IMR-90 (cell line): ENCODE results near the gene THADA. TPM values are rescaled to one million over a fixed set of nuclear protein-coding genes. Genes with fewer than 3 reads are reported as not detected.
A peak's percentile ranks its signal among the peaks of the same experiment; 100 is the strongest.

ENCODE experiments used
- ATAC-seq: fragments of 200-7000 bp; cut with Tn5 transposase; 2 replicates; pipeline ENCODE4 v1.9.1; 2020; ENCODE audit warnings: low read depth, mild to moderate bottlenecking, moderate library complexity
- BruUV-seq: library from RNA; stranded (reverse); fragments of 400-500 nt; replicated peaks from 2 replicates; lab custom pipeline; 2021; lab: Mats Ljungman, UMichigan
- CTCF ChIA-PET: fragments of 300-600 bp; formaldehyde crosslinking; extraction: SDS; loops from one replicate; lab custom pipeline; 2021; ENCODE audit warnings: antibody characterized with exemption; lab: Yijun Ruan, JAX
- POLR2A ChIA-PET: fragments of 300-600 bp; sonication (Branson Sonifier 250); formaldehyde crosslinking; loops from one replicate; lab custom pipeline; 2022; ENCODE audit warnings: antibody characterized with exemption; ENCODE audit not compliant: unreplicated experiment; lab: Charles Lee
- DNase-seq: peaks from one replicate; pipeline ENCODE4 v3.0.0; 2013
- H2AFZ ChIP-seq: replicated peaks from 2 replicates; pipeline ENCODE3; 2013; ENCODE audit warnings: low read length, mild to moderate bottlenecking; ENCODE audit not compliant: poor library complexity
- H2AK5ac ChIP-seq: 2 replicates; pipeline ENCODE4 v1.6.1; 2013; ENCODE audit warnings: low read depth, low read length, inconsistent platforms
- H2AK9ac ChIP-seq: replicated peaks from 2 replicates; pipeline ENCODE3; 2013; ENCODE audit warnings: mild to moderate bottlenecking, low read depth, low read length, moderate library complexity; ENCODE audit not compliant: poor library complexity
- H2BK120ac ChIP-seq: 2 replicates; pipeline ENCODE4 v1.6.1; 2013; ENCODE audit warnings: low read depth, low read length, inconsistent platforms
- H2BK15ac ChIP-seq: 3 replicates; pipeline ENCODE4 v1.6.1; 2013; ENCODE audit warnings: low read depth, low read length, inconsistent platforms
- H2BK20ac ChIP-seq: 2 replicates; pipeline ENCODE4 v1.6.1; 2013; ENCODE audit warnings: low read depth, mild to moderate bottlenecking, inconsistent platforms, low read length, moderate library complexity
- H2BK5ac ChIP-seq: 2 replicates; pipeline ENCODE4 v1.6.1; 2013; ENCODE audit warnings: mild to moderate bottlenecking, low read depth, low read length, inconsistent platforms; ENCODE audit not compliant: poor library complexity, severe bottlenecking
- H3K14ac ChIP-seq: replicated peaks from 2 replicates; pipeline ENCODE4 v1.6.1; 2013; ENCODE audit warnings: low read depth, low read length, inconsistent platforms
- H3K18ac ChIP-seq: 2 replicates; pipeline ENCODE4 v1.6.1; 2013; ENCODE audit warnings: low read depth, low read length, control low read depth
- H3K23ac ChIP-seq: 2 replicates; pipeline ENCODE4 v1.6.1; 2013; ENCODE audit warnings: low read depth, low read length, inconsistent platforms
- H3K27ac ChIP-seq: 2 replicates; pipeline ENCODE4 v1.5.1; 2013; ENCODE audit warnings: mild to moderate bottlenecking, control low read depth, low read length; ENCODE audit not compliant: insufficient read depth
- H3K27me3 ChIP-seq: 2 replicates; pipeline ENCODE4 v1.6.1; 2013; ENCODE audit warnings: low read length; ENCODE audit not compliant: control insufficient read depth, insufficient read depth
- H3K36me3 ChIP-seq: 2 replicates; pipeline ENCODE4 v1.6.1; 2013; ENCODE audit warnings: low read length, mixed read lengths; ENCODE audit not compliant: control insufficient read depth, insufficient read depth
- H3K4ac ChIP-seq: 2 replicates; pipeline ENCODE4 v1.6.1; 2013; ENCODE audit warnings: low read depth, low read length, inconsistent platforms
- H3K4me1 ChIP-seq: 2 replicates; pipeline ENCODE4 v1.6.1; 2013; ENCODE audit warnings: low read length, mixed read lengths; ENCODE audit not compliant: control insufficient read depth, insufficient read depth
- H3K4me2 ChIP-seq: 2 replicates; pipeline ENCODE4 v1.6.1; 2013; ENCODE audit warnings: low read depth, mild to moderate bottlenecking, control low read depth, low read length, moderate library complexity
- H3K4me3 ChIP-seq: 2 replicates; pipeline ENCODE4 v1.5.1; 2013; ENCODE audit warnings: low read depth, mild to moderate bottlenecking, control low read depth, low read length, moderate library complexity; ENCODE audit not compliant: insufficient read depth
- H3K56ac ChIP-seq: 2 replicates; pipeline ENCODE4 v1.6.1; 2013; ENCODE audit warnings: low read length, inconsistent platforms; ENCODE audit not compliant: insufficient read depth; ENCODE audit errors: extremely low read depth
- H3K79me1 ChIP-seq, 2 experiments: 2 replicates each; pipeline ENCODE4 v1.6.1; 2013; ENCODE audit warnings: low read length in 2 of 2, inconsistent platforms in 1 of 2, low read depth in 1 of 2
- H3K9ac ChIP-seq: 2 replicates; pipeline ENCODE4 v1.6.1; 2013; ENCODE audit warnings: low read depth, low read length, control low read depth
- H3K9me1 ChIP-seq: 2 replicates; pipeline ENCODE4 v1.6.1; 2013; ENCODE audit warnings: low read length, inconsistent platforms; ENCODE audit not compliant: insufficient read depth
- H3K9me3 ChIP-seq: 2 replicates; pipeline ENCODE4 v1.6.1; 2013; ENCODE audit warnings: low read length; ENCODE audit not compliant: control insufficient read depth, insufficient read depth
- H4K20me1 ChIP-seq: 2 replicates; pipeline ENCODE4 v1.6.1; 2013; ENCODE audit warnings: low read length, inconsistent platforms; ENCODE audit not compliant: insufficient read depth
- H4K5ac ChIP-seq: 2 replicates; pipeline ENCODE4 v1.6.1; 2013; ENCODE audit warnings: mild to moderate bottlenecking, low read depth, low read length, control low read depth
- H4K8ac ChIP-seq, 2 experiments: 2 replicates each; pipeline ENCODE4 v1.6.1; 2013; ENCODE audit warnings: low read depth in 2 of 2, low read length in 2 of 2, control low read depth in 1 of 2, inconsistent platforms in 1 of 2
- H4K91ac ChIP-seq: 2 replicates; pipeline ENCODE4 v1.6.1; 2013; ENCODE audit warnings: low read depth, low read length, inconsistent platforms; ENCODE audit not compliant: insufficient read depth
- BHLHE40 ChIP-seq: fragments of 150-350 bp; IDR thresholded peaks from 2 replicates; pipeline ENCODE4 v1.6.1; 2016; ENCODE audit warnings: mild to moderate bottlenecking, low read depth, low read length
- CEBPB ChIP-seq: IDR thresholded peaks from 2 replicates; pipeline ENCODE4 v1.6.1; 2012; ENCODE audit warnings: low read depth, low read length, improper control_type of control experiment
- CHD1 ChIP-seq: IDR thresholded peaks from 2 replicates; pipeline ENCODE4 v1.6.1; 2012; ENCODE audit warnings: low read depth, low read length, improper control_type of control experiment
- MAZ ChIP-seq: IDR thresholded peaks from 2 replicates; pipeline ENCODE4 v1.6.1; 2012; ENCODE audit warnings: low read depth, mild to moderate bottlenecking, low read length, improper control_type of control experiment, moderate library complexity, borderline replicate concordance
- MXI1 ChIP-seq: IDR thresholded peaks from 2 replicates; pipeline ENCODE4 v1.6.1; 2012; ENCODE audit warnings: low read depth, mild to moderate bottlenecking, low read length, moderate library complexity, borderline replicate concordance
- NFE2L2 ChIP-seq: fragments of 150-350 bp; IDR thresholded peaks from 2 replicates; pipeline ENCODE4 v1.6.1; 2016; ENCODE audit warnings: low read depth, mild to moderate bottlenecking, low read length
- POLR2A ChIP-seq: IDR thresholded peaks from 2 replicates; pipeline ENCODE4 v1.6.1; 2012; ENCODE audit warnings: mild to moderate bottlenecking, low read depth, low read length
- RCOR1 ChIP-seq: IDR thresholded peaks from 2 replicates; pipeline ENCODE4 v1.6.1; 2012; ENCODE audit warnings: mild to moderate bottlenecking, low read length, improper control_type of control experiment; ENCODE audit not compliant: insufficient replicate concordance
- RFX5 ChIP-seq: IDR thresholded peaks from 2 replicates; pipeline ENCODE4 v1.8.0; 2012; ENCODE audit warnings: low read depth, mild to moderate bottlenecking, low read length, moderate library complexity
- WGBS, 2 experiments: methylation state at CpG; one replicate each; pipeline versions ENCODE4 v1.1.5 to v1.1.7; 2013; ENCODE audit warnings: missing lambda C conversion rate in 2 of 2; ENCODE audit not compliant: insufficient read length in 1 of 2; ENCODE audit errors: extremely low coverage in 2 of 2; 5-methylcytosine and 5-hydroxymethylcytosine counted together
- dilution Hi-C: fragments of 300-500 bp; cut with HindIII; formaldehyde crosslinking; loops from one replicate; pipeline ENCODE4 v1.14.3; 2018; ENCODE audit warnings: low sequenced_read_pairs; ENCODE audit not compliant: unreplicated experiment
- in situ Hi-C: fragments of 300-500 bp; cut with MboI; formaldehyde crosslinking; loops from 3 replicates; pipeline ENCODE4 v1.14.3; 2019; ENCODE audit warnings: low sequenced_read_pairs, inconsistent platforms, mixed read lengths
- intact Hi-C: fragments of 100-400 bp; cut with micrococcal nuclease; formaldehyde crosslinking; loops from 2 replicates; pipeline ENCODE4 v1.10.0; 2022
- polyA plus RNA-seq, 3 experiments: library from polyadenylated mRNA; depleted of rRNA; stranded (reverse); fragments of >200 nt; gene quantifications; 2 replicates each; pipeline ENCODE4 v1.2.3, GENCODE V29; 2012; ENCODE audit warnings: low replicate concordance in 1 of 3
- total RNA-seq: library from RNA; depleted of rRNA; stranded (reverse); fragments of >200 nt; gene quantifications from 2 replicates; pipeline ENCODE4 v1.2.3, GENCODE V29; 2012
- TF ChIP-seq, protein P1 (sequence below): conservative IDR thresholded peaks from 2 replicates; pipeline ENCODE4 v1.5.1; 2012; ENCODE audit warnings: mild to moderate bottlenecking, low read depth, low read length, improper control_type of control experiment
- TF ChIP-seq, protein P2 (sequence below): fragments of 150-350 bp; IDR thresholded peaks from 2 replicates; pipeline ENCODE4 v1.6.1; 2016; ENCODE audit warnings: low read depth, mild to moderate bottlenecking, low read length, moderate library complexity, borderline replicate concordance

Gene THADA
- total and polyA plus RNA-seq, 2 of the 4 experiments (the other 2 are of a cell fraction) = 10.5 to 21.3 TPM

DNA sequence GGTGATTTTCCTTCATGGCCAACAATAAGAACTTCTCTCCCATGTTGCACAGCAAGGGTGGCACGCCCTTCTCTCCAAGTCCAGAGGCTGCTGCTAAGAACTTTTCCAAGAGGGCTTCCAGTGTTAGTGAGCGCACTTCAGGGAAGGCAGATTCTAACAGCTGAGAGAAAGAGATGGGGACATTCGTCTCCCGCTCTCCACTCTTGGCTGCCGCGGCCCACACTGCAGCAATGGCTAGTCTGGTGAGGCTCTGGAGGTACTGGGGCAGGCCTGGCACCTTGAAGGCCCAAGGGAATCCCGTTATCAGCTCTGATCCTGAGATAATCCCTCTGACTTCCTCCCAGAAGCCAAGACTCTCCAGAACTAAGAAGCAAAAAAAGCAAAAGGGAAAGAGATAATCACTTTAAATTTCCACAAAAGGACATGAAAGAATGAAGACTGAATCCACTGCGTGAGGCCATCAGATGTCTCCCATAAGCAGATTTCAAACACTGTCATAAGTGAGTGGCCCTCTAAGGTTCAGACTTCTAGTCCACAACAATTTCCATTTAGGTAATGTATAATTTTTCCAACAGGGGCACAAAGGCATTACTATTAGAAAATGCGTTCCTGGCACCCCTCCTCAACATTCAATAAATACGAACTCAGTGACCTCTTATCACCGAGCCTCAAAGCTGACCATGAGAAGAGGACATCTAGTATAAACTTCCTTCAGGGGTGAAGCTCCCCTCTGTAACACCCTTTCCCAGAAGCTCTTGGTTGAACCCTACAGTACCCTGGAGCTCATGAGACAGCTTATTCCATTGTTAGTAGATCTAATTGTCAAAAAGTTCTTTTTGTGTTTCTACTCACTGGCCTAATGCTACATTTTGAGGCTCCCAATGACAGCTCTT is 302.7 kb downstream of the THADA start:
- H2AFZ ChIP-seq = no peak overlapping the region
- POLR2A ChIA-PET = no interaction called here
- DNase-seq = no peak
- H2AK5ac ChIP-seq = peak overlapping the region; percentile 74
- H3K23ac ChIP-seq = no peak overlapping the region
- H2BK120ac ChIP-seq = peak overlapping the region; percentile 71
- H3K27me3 ChIP-seq = no peaks in the 10 kb centered on the region
- H3K9me3 ChIP-seq = no peaks in the 10 kb centered on the region
- dilution Hi-C loops = no loop called here
- peaks cover 8% of the 10 kb centered on the region for H3K4me1 ChIP-seq
- H2AK9ac ChIP-seq = no peak overlapping the region
- in situ Hi-C loops = no loop called here
- peaks cover 0 to 3% of the 10 kb centered on the region in 2 experiments; a peak in 1 of 4 replicates for H3K79me1 ChIP-seq
- peaks cover 6% of the 10 kb centered on the region for H3K9me1 ChIP-seq
- peak overlapping the region; percentile 66 for H3K4ac ChIP-seq
- H4K20me1 ChIP-seq = peaks cover 4% of the 10 kb centered on the region; the same call in 1 of the 2 replicates
- H2BK20ac ChIP-seq = peak overlapping the region; percentile 80
- no peak for ATAC-seq
- peak overlapping the region; percentile 34 for H4K5ac ChIP-seq
- no CpG with 5 or more reads among the region's 11 CpGs for WGBS, 2 experiments
- intact Hi-C loops = no loop called here
- H3K9ac ChIP-seq = no peak overlapping the region
- no peak overlapping the region; the same call in 1 of the 2 replicates for H3K56ac ChIP-seq
- CTCF ChIA-PET = no interaction called here
- H3K4me2 ChIP-seq = no peak overlapping the region
- peak overlapping the region; percentile 64 for H4K91ac ChIP-seq
- H4K8ac ChIP-seq = peak overlapping the region in 1 of 2 experiments; percentile 5; a peak in 1 of 4 replicates
- H3K36me3 ChIP-seq = 0 out of 2 replicates have a peak, but pooled peaks cover 2% of the 10 kb centered on the region
- peak overlapping the region; percentile 34; the same call in 1 of the 2 replicates for H3K14ac ChIP-seq
- peak overlapping the region; percentile 53 for H3K18ac ChIP-seq
- TF ChIP-seq RCOR1 (no peak), CHD1 (no peak), MXI1 (no peak), BHLHE40 (no peak), MAZ (no peak), RFX5 (no peak), NFE2L2 (no peak), POLR2A (no peak), CEBPB (no peak)
- TF ChIP-seq, protein P1, sequence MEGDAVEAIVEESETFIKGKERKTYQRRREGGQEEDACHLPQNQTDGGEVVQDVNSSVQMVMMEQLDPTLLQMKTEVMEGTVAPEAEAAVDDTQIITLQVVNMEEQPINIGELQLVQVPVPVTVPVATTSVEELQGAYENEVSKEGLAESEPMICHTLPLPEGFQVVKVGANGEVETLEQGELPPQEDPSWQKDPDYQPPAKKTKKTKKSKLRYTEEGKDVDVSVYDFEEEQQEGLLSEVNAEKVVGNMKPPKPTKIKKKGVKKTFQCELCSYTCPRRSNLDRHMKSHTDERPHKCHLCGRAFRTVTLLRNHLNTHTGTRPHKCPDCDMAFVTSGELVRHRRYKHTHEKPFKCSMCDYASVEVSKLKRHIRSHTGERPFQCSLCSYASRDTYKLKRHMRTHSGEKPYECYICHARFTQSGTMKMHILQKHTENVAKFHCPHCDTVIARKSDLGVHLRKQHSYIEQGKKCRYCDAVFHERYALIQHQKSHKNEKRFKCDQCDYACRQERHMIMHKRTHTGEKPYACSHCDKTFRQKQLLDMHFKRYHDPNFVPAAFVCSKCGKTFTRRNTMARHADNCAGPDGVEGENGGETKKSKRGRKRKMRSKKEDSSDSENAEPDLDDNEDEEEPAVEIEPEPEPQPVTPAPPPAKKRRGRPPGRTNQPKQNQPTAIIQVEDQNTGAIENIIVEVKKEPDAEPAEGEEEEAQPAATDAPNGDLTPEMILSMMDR = no peak
- TF ChIP-seq, protein P2, sequence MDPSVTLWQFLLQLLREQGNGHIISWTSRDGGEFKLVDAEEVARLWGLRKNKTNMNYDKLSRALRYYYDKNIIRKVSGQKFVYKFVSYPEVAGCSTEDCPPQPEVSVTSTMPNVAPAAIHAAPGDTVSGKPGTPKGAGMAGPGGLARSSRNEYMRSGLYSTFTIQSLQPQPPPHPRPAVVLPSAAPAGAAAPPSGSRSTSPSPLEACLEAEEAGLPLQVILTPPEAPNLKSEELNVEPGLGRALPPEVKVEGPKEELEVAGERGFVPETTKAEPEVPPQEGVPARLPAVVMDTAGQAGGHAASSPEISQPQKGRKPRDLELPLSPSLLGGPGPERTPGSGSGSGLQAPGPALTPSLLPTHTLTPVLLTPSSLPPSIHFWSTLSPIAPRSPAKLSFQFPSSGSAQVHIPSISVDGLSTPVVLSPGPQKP = no peak
- H3K27ac ChIP-seq = peak overlapping the region; percentile 10; the same call in 1 of the 2 replicates
- peak overlapping the region; percentile 4; the same call in 1 of the 3 replicates for H2BK15ac ChIP-seq
- no peak overlapping the region for H3K4me3 ChIP-seq
- no TSS peak for BruUV-seq
- H2BK5ac ChIP-seq = no peak overlapping the region
